ENCODE data around the gene COL27A1.

DNA sequence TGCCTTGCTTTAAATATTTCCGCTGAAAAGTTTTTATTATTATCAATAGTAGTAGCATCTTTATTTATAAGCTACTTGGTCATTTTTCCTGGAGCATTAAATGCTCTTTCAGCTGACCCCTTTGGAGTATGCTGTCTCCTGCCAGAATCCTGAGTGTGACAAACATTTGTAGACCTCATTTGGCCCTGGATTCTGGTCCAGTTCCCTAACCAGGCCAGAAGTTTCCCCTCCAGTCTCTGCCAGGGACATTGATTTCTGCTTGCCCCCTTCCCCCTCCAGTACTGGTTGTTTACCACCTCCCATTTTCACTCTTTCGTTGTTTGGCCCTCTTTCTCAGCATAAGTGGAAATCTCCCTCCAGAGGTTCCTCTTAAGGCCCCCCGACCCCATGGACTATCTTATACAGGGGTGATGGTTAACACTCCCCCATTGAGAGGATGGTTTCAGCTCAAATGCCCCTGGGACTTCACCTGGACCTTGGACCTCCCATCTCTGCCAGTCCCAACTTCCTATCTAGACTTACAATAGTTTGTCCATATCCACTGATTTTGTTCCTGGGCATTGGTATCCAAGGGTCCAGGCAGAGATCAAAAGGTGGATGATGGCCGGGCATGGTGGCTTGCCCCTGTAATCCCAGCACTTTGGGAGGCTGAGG, 24.6 kb upstream of the COL27A1 start:
- TF ChIP-seq POLR2A (IDR thresholded peaks at IDR 0.05; ENCODE audit: low read depth, low read length) (no peak), POLR2AphosphoS5 (IDR thresholded peaks at IDR 0.05; ENCODE audit: insufficient read depth, low read depth, low read length) (no peak), EZH2 (IDR thresholded peaks at IDR 0.05; ENCODE audit: borderline replicate concordance, low read depth, low read length, severe bottlenecking) (no peak), FOS (IDR thresholded peaks at IDR 0.05; ENCODE audit: borderline replicate concordance, insufficient read depth, low read length) (no peak), JUN (IDR thresholded peaks at IDR 0.05; ENCODE audit: borderline replicate concordance, insufficient read depth, insufficient read length, low read depth) (no peak), MYC (IDR thresholded peaks at IDR 0.05; ENCODE audit: low read depth, low read length) (no peak)
- TF ChIP-seq, protein P1, sequence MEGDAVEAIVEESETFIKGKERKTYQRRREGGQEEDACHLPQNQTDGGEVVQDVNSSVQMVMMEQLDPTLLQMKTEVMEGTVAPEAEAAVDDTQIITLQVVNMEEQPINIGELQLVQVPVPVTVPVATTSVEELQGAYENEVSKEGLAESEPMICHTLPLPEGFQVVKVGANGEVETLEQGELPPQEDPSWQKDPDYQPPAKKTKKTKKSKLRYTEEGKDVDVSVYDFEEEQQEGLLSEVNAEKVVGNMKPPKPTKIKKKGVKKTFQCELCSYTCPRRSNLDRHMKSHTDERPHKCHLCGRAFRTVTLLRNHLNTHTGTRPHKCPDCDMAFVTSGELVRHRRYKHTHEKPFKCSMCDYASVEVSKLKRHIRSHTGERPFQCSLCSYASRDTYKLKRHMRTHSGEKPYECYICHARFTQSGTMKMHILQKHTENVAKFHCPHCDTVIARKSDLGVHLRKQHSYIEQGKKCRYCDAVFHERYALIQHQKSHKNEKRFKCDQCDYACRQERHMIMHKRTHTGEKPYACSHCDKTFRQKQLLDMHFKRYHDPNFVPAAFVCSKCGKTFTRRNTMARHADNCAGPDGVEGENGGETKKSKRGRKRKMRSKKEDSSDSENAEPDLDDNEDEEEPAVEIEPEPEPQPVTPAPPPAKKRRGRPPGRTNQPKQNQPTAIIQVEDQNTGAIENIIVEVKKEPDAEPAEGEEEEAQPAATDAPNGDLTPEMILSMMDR (IDR thresholded peaks at IDR 0.05; ENCODE audit: extremely low read depth in 1 of 2, insufficient read depth in 1 of 2, low read depth in 1 of 2, low read length in 2 of 2): no peak
- TF ChIP-seq, protein P2, sequence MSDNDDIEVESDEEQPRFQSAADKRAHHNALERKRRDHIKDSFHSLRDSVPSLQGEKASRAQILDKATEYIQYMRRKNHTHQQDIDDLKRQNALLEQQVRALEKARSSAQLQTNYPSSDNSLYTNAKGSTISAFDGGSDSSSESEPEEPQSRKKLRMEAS (IDR thresholded peaks at IDR 0.05; ENCODE audit: insufficient read depth, insufficient read length): no peak

Measured in endothelial cell of umbilical vein (primary cell).